Transverse colon (tissue), 4 donors: ENCODE results near the gene ZNF365. TPM values are rescaled to one million over a fixed set of nuclear protein-coding genes. Genes with fewer than 3 reads are reported as not detected.

Experiments used
- DNase-seq: peaks from one replicate; pipeline ENCODE4 v3.0.0-alpha.2; 2019
- H3K27ac ChIP-seq, 4 donors: fragments of 200-600 bp; sonication (generic); 2 replicates each; pipeline ENCODE4 v1.5.1; 2016 to 2018; ENCODE audit warnings: inconsistent platforms in 4 of 4
- H3K27me3 ChIP-seq: fragments of 200-600 bp; sonication (generic); 2 replicates; pipeline ENCODE4 v1.5.1; 2017; ENCODE audit warnings: inconsistent platforms
- H3K36me3 ChIP-seq, 4 donors: fragments of 200-600 bp; sonication (generic); 2 replicates each; pipeline ENCODE4 v1.5.1; 2017 to 2019; ENCODE audit warnings: inconsistent platforms in 4 of 4
- H3K4me1 ChIP-seq, 4 donors: fragments of 200-600 bp; sonication (generic); 2 replicates each; pipeline ENCODE4 v1.5.1; 2017 to 2020; ENCODE audit warnings: inconsistent platforms in 4 of 4
- H3K4me3 ChIP-seq, 4 donors: fragments of 200-600 bp; sonication (generic); 1 replicate in 1 of 4; 2 replicates in 3 of 4; pipeline versions ENCODE4 v1.5.1 to v1.6.1; 2017 to 2019; ENCODE audit warnings: inconsistent platforms in 4 of 4
- H3K9me3 ChIP-seq, 2 donors: fragments of 200-600 bp; sonication (generic); 2 replicates each; pipeline ENCODE4 v1.5.1; 2017 to 2019; ENCODE audit warnings: inconsistent platforms in 2 of 2
- CTCF ChIP-seq, 5 experiments: fragments of 200-600 bp in 3 of 5; fragments of 450-650 bp in 2 of 5; sonication (generic) in 3 of 5; IDR thresholded peaks; 1 replicate in 2 of 5; 2 replicates in 3 of 5; pipeline ENCODE4 v1.5.1; 2016 to 2017; ENCODE audit warnings: antibody characterized with exemption in 5 of 5, inconsistent platforms in 3 of 5, mild to moderate bottlenecking in 2 of 5, moderate library complexity in 1 of 5
- EP300 ChIP-seq: sonication (generic); formaldehyde crosslinking; IDR thresholded peaks from one replicate; pipeline ENCODE4 v1.6.1; 2017; ENCODE audit warnings: antibody characterized with exemption, low read depth
- POLR2A ChIP-seq: fragments of 450-650 bp; IDR thresholded peaks from one replicate; pipeline ENCODE4 v1.6.1; 2016; ENCODE audit warnings: antibody characterized with exemption, mild to moderate bottlenecking, moderate library complexity
- POLR2AphosphoS5 ChIP-seq, 3 donors: sonication (generic); formaldehyde crosslinking; IDR thresholded peaks; one replicate each; pipeline ENCODE4 v1.6.1; 2016; ENCODE audit warnings: antibody characterized with exemption in 3 of 3
- WGBS, 2 donors: methylation state at CpG; one replicate each; pipeline ENCODE4 v1.1.5; 2018; ENCODE audit warnings: low coverage in 1 of 2; 5-methylcytosine and 5-hydroxymethylcytosine counted together
- in situ Hi-C, 4 donors: fragments of 200-750 bp; cut with MboI; loops; one replicate each; pipeline versions ENCODE4 v1.15.0 to v1.15.1; 2017; ENCODE audit warnings: low sequenced_read_pairs in 3 of 4, low pct_ligation_motif_present in 1 of 4, low pct_unique_long_range_greater_than_20kb in 1 of 4
- intact Hi-C: fragments of 100-400 bp; cut with DNase I; formaldehyde crosslinking; loops from one replicate; pipeline ENCODE4 v1.15.1; 2023; ENCODE audit warnings: low total_unique reads
- small RNA-seq, 4 donors: library from RNA; depleted of rRNA; stranded (forward); fragments of <200 nt; gene quantifications; one replicate each; pipeline ENCODE3, GENCODE V24; 2016
- total RNA-seq, 4 donors: library from RNA; depleted of rRNA; stranded (reverse); fragments of >200 nt; gene quantifications; one replicate each; pipeline ENCODE4 v1.1.0, GENCODE V29; 2016

ZNF365 gene
- total RNA-seq, 4 donors from 2014 or later: not detected

- TF ChIP-seq POLR2AphosphoS5 (IDR thresholded peaks at IDR 0.05): no peak
- TF ChIP-seq CTCF (IDR thresholded peaks at IDR 0.05): no peak
- no peak for TF ChIP-seq EP300
- TF ChIP-seq POLR2A: no peak
- intact Hi-C loops: no loop called here
- Histone ChIP-seq H3K27me3 (no peaks in the 10 kb centered on the region), H3K27ac (no peak overlapping the region), H3K36me3 (no peaks in the 10 kb centered on the region), H3K4me1 (no peaks in the 10 kb centered on the region), H3K9me3 (no peaks in the 10 kb centered on the region), H3K4me3 (no peak overlapping the region)
- no peak for DNase-seq
- in situ Hi-C loops: loop anchor here in 2 of 4 donors (25.0 kb wide), 1 partner anchor 643 kb away; no protein-coding TSS in a partner anchor
Measured at GRCh38 chr10:62443866-62444265, 69.7 kb downstream of the ZNF365 start.

- in situ Hi-C loops: loop anchor here in 2 of 4 donors (25.0 kb wide), 1 partner anchor 641 kb away; no protein-coding TSS in a partner anchor
Measured at GRCh38 chr10:62446627-62447026, 72.5 kb downstream of the ZNF365 start.

GRCh38 chr10:62450912-62451610 lies 76.9 kb downstream of the ZNF365 start:
- DNase-seq: no peak
- WGBS, 2 donors: 29 to 71% methylated on average over 4 to 6 of the region's 6 CpGs
- peaks cover 0 to 7% (median 2%) of the 10 kb centered on the region in 4 donors for H3K4me1 ChIP-seq
- intact Hi-C loops (no loop called here), in situ Hi-C loops (no loop called here)
- H3K4me3 ChIP-seq: no peak overlapping the region
- no peaks in the 10 kb centered on the region for H3K9me3 ChIP-seq
- TF ChIP-seq POLR2AphosphoS5 (IDR thresholded peaks at IDR 0.05) (no peak), CTCF (IDR thresholded peaks at IDR 0.05) (no peak), POLR2A (no peak), EP300 (no peak)
- H3K27ac ChIP-seq: no peak overlapping the region
- no peaks in the 10 kb centered on the region for H3K27me3 ChIP-seq
- H3K36me3 ChIP-seq: no peaks in the 10 kb centered on the region

More at GRCh38 chr10:62446627-62447026, 72.5 kb downstream of the ZNF365 start:
- WGBS, 2 donors: 74 to 92% methylated on average over 2 to 5 of the region's 5 CpGs
- Histone ChIP-seq H3K27ac (no peak overlapping the region), H3K9me3 (no peaks in the 10 kb centered on the region), H3K36me3 (no peaks in the 10 kb centered on the region), H3K4me3 (no peak overlapping the region), H3K4me1 (no peaks in the 10 kb centered on the region), H3K27me3 (no peaks in the 10 kb centered on the region)
- DNase-seq: no peak
- TF ChIP-seq POLR2A: no peak
- TF ChIP-seq POLR2AphosphoS5 (IDR thresholded peaks at IDR 0.05): no peak
- TF ChIP-seq CTCF (IDR thresholded peaks at IDR 0.05): no peak
- no peak for TF ChIP-seq EP300
- intact Hi-C loops: no loop called here

GRCh38 chr10:62451611-62451975 lies 77.4 kb downstream of the ZNF365 start:
- H3K27me3 ChIP-seq: no peaks in the 10 kb centered on the region
- intact Hi-C loops: no loop called here
- H3K27ac ChIP-seq: no peak overlapping the region
- no peak for TF ChIP-seq EP300
- no peak for TF ChIP-seq CTCF (IDR thresholded peaks at IDR 0.05)
- no peak overlapping the region for H3K4me3 ChIP-seq
- in situ Hi-C loops: no loop called here
- H3K36me3 ChIP-seq: no peaks in the 10 kb centered on the region
- no peaks in the 10 kb centered on the region for H3K9me3 ChIP-seq
- 71 to 78% methylated on average over 2 of the region's 2 CpGs for WGBS, 2 donors
- peaks cover 0 to 7% (median 3%) of the 10 kb centered on the region in 4 donors for H3K4me1 ChIP-seq
- DNase-seq: no peak

Small RNA genes lying within 50 kb of the gene (small RNA-seq; reads per million reads assigned to genes)
- 0 reads per million in 4 donors for gene RN7SL591P

Other genes with a start within 250 kb of the ZNF365 start
- gene RTKN2, start 105.5 kb upstream of the ZNF365 start, total RNA-seq: 1 to 10 TPM in 1 of 4 donors, under 1 TPM in 2, not detected in 1; under 0.01 to 2.7 (median 0.68) TPM